HEK293T (cell line): ENCODE data around the gene CYFIP1.

ENCODE experiments used
- ARNT ChIP-seq: fragments of 450-650 bp; IDR thresholded peaks from 2 replicates; pipeline ENCODE4 v1.6.1; 2017; ENCODE audit warnings: mild to moderate bottlenecking
- BHLHE40 ChIP-seq: fragments of 450-650 bp; IDR thresholded peaks from 2 replicates; pipeline ENCODE4 v1.6.1; 2016; ENCODE audit warnings: mild to moderate bottlenecking, moderate library complexity, borderline replicate concordance
- CTBP1 ChIP-seq: fragments of 450-650 bp; IDR thresholded peaks from 2 replicates; pipeline ENCODE4 v1.6.1; 2016; ENCODE audit warnings: borderline replicate concordance
- ELF4 ChIP-seq: fragments of 450-650 bp; IDR thresholded peaks from 2 replicates; pipeline ENCODE4 v1.6.1; 2017; ENCODE audit warnings: antibody characterized with exemption
- FOXA1 ChIP-seq: fragments of 450-650 bp; IDR thresholded peaks from 2 replicates; pipeline ENCODE4 v1.6.1; 2016; ENCODE audit warnings: mild to moderate bottlenecking
- FOXM1 ChIP-seq: fragments of 450-650 bp; IDR thresholded peaks from 2 replicates; pipeline ENCODE4 v1.6.1; 2017; ENCODE audit warnings: mild to moderate bottlenecking, borderline replicate concordance
- HDGF ChIP-seq: fragments of 450-650 bp; IDR thresholded peaks from 2 replicates; pipeline ENCODE4 v1.6.1; 2017; ENCODE audit warnings: antibody characterized with exemption, borderline replicate concordance
- L3MBTL2 ChIP-seq: fragments of 450-650 bp; conservative IDR thresholded peaks from 2 replicates; pipeline ENCODE4 v1.6.1; 2016; ENCODE audit warnings: mild to moderate bottlenecking
- LEF1 ChIP-seq: fragments of 450-650 bp; IDR thresholded peaks from 2 replicates; pipeline ENCODE4 v1.6.1; 2017; ENCODE audit warnings: mild to moderate bottlenecking, borderline replicate concordance
- NFRKB ChIP-seq: fragments of 450-650 bp; IDR thresholded peaks from 2 replicates; pipeline ENCODE4 v1.6.1; 2016; ENCODE audit warnings: mild to moderate bottlenecking, moderate library complexity
- SP1 ChIP-seq: fragments of 450-650 bp; IDR thresholded peaks from 2 replicates; pipeline ENCODE4 v1.6.1; 2017
- SUZ12 ChIP-seq: fragments of 450-650 bp; IDR thresholded peaks from 2 replicates; pipeline ENCODE4 v1.6.1; 2016; ENCODE audit warnings: mild to moderate bottlenecking
- TARDBP ChIP-seq: fragments of 450-650 bp; IDR thresholded peaks from 2 replicates; pipeline ENCODE4 v1.6.1; 2016
- TF ChIP-seq, protein P1 (sequence below): fragments of 450-650 bp; IDR thresholded peaks from 2 replicates; pipeline ENCODE4 v1.6.1; 2016

DNA sequence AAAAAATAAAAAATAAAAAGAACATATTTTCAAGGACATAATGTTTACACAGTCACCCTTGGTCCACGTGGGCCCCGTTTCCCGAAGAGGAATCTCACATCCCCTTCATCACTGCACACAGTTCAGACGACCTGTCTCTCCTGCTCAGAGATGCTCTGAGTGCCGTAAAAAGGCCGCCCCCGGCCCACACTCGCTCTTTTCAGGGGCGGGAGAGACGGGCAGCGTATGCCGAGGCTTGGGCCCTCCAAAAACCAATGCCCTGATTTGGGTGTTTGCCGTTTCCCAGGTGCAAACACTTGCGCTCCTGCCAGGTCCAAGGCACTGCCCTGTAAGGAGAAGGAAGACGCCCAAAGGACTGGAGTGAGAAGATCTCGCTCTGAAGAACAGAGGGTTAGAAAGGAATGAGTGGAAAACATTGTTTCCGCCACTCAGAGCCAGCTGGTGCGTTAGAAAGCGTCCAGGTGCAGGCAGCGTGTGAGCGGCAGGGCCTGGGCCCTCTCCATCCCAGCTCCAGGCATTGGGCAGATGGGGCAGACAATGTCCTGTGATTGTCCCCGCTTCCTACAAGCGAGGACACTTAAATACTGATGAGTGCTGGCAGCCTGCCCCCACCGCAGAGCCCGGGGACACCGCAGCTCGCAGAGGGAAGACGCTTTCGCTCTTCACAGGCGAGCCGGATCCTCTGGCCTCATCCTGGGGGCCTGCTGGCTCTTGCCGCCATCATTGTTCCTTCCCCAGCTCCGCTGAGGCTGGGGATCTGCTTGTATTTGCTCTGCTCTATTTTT is 88.5 kb downstream of the CYFIP1 start:
- TF ChIP-seq, protein P1, sequence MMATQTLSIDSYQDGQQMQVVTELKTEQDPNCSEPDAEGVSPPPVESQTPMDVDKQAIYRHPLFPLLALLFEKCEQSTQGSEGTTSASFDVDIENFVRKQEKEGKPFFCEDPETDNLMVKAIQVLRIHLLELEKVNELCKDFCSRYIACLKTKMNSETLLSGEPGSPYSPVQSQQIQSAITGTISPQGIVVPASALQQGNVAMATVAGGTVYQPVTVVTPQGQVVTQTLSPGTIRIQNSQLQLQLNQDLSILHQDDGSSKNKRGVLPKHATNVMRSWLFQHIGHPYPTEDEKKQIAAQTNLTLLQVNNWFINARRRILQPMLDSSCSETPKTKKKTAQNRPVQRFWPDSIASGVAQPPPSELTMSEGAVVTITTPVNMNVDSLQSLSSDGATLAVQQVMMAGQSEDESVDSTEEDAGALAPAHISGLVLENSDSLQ, result no peak
- TF ChIP-seq FOXM1 (no peak), HDGF (no peak), BHLHE40 (no peak), TARDBP (no peak), L3MBTL2 (no peak), FOXA1 (no peak), CTBP1 (no peak), ARNT (no peak), SUZ12 (no peak), NFRKB (no peak), LEF1 (no peak), SP1 (no peak), ELF4 (no peak)
